HG02610 (cell line): ENCODE measurements around the gene LAMA1.

Experiments
- ATAC-seq: cut with Tn5 transposase; IDR thresholded peaks from one replicate; pipeline ENCODE4 v1.9.1; 2021; ENCODE audit warnings: mild to moderate bottlenecking, moderate library complexity; ENCODE audit not compliant: unreplicated experiment

The LAMA1 gene

DNA sequence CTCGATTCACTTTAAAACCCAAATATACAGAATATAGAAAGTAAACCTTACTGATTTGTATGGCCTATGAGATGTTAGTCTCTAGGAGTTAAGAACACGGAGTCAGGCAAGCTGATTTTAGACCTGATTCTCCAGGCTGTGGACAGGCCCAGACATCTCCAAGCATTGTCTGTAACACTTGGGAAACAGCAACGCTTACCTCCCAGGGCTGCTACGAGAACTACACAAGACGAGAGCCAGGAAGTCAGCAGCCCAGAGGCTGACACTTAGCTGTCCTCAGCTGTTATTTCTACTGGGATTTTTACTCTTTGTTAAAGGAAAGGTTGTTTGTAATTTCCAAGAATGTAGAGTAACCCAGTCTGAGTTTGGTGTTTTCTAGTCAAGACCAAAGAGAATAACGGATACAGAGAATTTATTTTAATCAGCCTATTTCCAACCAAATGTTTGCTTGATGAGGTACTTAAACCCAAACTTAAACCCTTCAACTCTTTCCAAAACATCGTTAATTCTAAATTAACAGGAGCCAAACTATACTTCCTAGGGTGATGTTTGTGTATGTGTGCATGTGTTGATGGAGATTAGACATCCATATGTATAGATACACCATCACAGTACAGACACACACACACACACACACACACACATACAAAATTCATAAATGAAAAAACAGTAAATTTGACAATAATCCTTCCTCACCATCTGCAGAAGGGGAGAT lies 123.4 kb downstream of the LAMA1 start:
- ATAC-seq: no peak

DNA sequence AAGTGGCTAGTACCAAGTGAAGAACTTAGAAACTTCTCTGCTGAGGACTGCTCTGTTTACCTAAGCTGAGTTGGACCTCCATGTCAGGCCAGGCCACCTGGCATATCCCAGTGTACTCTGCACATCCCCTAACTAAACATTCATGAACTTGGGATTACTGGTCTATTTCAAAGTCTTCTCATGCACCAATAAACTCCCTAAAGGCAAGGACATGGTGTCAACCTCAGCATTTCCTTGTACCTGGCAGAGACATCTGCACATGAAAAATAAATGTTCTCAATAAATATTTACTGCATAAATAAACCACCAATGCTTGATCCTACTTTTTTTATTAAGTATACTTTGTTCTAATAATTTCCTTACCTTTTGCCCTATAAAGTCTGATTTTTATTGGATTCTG lies 124.8 kb downstream of the LAMA1 start:
- no peak for ATAC-seq

DNA sequence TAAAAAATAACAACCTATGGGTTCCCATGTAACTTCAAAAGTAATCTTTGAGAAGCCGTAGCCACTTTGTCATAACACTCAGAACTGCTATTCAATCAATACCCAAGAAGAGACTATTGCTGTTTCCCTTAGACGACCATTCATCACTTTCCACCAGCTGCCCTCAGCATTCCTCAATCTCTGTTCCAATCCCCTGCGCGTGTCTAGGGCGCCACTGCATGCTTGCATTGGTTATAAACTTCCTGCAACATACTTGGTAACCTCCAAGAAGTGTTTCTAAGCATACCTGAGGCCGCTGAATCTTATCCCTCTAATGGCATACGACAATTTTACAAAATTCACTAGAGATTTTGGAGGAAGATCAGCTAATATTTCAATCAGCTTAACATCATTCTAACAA lies 134.2 kb downstream of the LAMA1 start:
- ATAC-seq: no peak

DNA sequence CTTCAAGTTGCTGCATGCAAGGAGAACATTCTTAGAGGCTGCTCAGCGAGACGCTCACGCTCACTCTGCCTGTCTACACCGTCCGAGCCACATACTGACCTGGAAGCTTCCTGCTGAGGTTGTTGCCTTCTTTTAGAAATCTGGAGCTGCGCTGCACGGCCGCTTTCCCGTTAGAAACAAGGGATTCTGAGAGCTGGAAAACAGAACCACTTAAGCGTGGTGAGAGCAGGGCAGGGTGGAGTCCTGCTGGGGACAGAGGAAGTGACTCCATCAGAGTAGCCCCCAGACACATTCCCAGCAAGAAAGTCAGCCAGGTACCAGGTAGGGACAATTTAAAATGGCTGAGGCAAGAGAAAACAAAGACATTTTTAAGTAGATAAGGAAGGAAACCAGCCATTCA lies 135.2 kb downstream of the LAMA1 start:
- ATAC-seq: no peak

DNA sequence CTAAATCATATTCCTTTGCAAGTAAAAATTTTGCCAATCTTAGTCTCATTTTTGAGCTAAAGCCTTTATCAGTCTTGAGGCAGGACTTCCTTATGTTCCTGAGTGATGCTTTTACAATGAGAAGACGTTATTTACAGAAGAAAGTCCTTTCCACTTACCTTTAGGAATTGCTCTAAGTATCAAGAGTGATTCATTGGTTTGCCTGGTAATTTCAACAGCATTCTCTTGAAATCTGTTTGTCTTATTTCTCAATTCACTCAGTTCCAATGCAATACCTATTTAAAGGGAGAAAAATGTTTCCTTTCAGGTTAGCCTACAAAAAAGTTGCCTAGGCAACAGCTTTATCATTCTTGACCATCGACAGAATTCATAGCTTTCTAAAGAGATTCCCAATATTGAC lies 137.2 kb downstream of the LAMA1 start:
- no peak for ATAC-seq

DNA sequence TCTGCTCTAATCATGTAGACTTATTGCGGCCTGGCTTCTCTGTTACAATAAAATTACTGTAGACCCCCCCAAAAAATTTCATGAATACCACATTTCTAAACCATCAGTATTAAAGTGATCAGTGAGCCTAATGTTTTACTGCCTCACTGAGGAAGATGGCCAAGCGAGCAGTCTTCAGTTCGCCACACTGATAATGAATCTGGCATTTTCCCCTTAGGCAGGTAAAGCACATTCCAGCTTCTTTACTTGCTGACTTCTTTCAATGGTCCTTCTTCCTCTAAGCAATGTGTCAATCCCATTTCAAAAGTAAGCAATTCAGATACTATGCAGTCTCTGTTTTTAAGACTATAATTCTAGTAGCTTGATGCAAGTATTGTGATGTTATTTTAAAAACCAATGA lies 137.6 kb downstream of the LAMA1 start:
- no peak for ATAC-seq

DNA sequence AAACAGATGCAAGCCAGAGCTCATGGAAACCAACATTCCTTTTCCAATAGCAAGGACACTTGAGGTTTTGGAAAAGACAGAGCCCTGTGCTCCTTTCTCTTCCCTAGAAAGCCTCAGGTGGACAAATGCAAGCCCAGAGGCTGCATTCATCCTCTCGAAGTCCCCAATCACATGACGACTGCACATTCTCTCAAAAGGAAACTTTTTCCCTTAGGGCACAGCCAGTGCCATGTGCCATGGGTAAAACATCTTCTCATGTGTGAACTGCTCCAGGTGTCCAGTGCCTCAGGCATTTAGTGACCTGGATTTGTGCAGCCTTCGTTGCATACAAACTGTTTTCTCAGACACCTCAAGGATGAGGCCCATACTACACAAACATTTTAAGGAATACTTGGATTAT lies 140.7 kb downstream of the LAMA1 start:
- ATAC-seq: no peak

DNA sequence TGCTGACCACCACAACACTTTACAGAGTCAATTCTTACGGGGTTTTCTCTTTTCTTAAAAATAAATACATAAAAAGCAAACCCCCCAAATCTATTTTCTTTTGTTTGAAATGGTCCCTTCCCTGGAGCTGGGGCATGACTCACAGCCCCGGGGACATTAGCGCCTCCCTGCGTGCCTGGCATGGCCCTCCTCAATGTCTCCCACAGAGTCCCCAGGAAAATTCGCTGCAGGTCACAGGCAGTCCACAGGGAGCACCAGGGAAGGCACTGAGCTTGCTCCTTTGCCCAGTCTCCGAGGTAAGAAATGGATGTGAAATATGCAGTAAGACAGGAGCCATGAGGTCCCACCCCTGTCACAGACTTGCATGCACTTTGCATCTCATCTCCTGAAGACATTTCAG lies 142.5 kb downstream of the LAMA1 start:
- no peak for ATAC-seq

DNA sequence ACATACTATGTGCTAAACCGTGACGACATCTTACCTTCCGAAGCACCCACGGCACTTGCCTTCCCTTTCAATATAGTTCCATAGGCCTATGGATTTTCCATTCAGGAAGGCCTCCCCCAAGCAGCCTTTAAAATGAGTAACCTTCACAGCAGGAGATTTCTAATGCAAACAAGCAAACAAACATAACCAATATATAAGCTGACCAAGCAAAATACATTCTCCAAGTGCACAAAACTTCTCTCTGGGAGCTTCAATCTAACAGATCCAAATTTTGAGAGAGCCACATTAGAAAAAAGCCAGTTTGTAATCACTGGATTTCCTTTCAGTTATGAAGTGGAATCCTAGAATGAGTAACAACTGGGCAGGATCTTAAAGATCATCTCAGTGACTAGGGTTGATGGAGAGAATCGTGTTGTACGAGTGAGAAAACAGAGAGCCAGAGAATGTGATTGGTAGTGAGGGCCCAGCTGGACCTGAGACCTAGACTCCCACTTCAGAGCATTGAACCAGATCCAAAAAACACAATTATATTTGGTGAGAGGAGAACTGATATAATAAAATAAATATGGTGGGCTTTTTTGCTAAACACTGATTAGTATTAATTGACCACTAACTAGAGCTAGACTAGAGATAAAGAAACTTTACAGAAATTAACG lies 145.6 kb downstream of the LAMA1 start:
- ATAC-seq: no peak

DNA sequence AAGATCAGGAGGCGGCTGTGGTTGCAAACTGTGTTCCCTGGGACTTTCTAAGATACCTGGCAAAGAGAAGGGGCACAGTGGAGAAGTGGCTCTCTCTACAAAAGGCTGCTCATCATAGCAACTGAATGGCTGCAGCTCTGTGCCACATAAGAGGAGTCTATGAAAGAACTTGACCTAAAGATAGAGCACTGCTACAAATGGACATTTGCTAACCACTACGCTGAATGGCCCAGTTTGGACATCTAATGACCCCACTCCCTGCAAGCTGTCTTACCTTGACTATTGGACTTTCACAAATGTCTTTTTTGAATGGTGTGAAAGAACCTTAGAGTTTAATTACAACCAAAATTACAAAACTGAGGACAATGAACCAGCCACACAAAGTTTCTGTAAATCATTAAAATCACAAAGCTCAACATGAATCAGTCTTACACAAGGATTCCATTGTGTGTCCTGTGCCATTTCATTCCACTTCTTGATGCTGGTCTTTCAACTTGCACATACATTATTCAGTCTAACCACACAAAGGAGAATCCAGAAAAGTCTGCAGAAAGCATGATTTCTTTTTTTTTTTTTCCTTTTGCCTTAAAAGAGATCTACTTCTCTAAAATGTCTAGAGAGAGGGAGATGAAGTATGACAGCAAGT lies 154.0 kb downstream of the LAMA1 start:
- ATAC-seq: no peak

DNA sequence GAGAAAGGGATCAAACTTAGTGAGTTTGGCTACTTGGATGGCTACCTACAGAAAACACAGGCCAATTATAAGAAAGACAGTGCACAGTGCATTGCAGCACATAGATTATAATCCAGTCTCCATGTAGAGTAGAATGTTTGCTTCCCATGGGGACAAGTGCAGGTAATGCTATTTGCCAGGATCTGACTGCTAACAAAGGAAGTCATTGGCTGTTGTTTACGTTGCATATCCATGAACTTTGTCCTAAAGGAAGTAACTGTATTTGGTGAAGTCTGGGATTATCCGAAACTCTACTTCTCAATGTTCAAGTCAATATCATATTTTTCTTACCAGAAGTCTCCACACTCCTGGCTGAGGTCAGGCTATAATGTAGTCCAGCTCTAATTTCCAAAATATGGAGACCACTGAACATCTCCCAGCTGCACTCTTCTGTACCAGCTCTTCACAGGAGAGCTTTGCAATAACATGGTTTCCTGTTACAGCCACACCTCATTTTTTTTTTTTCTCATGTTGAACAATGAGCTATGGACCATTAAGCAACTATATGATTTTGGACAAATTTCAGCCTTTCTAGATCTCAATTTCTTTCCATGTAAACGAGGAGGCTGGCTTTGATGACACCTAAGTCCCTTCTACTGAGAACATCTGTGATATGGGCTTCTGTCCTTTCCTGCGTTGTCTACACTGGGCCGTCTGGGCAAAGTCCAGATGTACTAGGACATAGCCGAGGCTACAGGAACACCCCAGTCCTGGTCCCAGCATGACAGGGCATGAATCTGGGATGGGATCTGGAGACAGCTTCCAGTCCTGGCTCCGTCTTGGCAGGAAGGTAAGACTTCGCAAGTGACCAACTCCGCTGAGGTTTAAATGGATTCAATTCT lies 154.8 kb downstream of the LAMA1 start:
- no peak for ATAC-seq

DNA sequence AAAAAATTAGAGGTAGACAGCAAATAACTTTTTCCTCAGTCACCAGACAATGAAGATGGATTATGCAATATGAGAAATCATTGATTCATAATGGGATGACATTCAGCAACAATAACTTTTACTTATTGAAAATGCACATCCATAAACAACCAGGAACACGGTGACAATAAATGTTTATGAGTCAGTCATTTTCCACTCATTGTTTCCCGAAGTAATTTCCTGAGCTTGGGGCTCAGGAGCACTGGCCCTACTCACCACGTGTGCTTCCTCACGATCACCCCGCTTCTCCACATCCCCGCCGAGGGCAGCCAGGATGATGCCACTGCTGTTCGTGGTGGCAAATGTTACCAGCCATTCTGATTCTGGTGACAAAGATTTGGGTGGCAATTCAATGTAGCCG lies 156.3 kb downstream of the LAMA1 start:
- ATAC-seq: no peak

DNA sequence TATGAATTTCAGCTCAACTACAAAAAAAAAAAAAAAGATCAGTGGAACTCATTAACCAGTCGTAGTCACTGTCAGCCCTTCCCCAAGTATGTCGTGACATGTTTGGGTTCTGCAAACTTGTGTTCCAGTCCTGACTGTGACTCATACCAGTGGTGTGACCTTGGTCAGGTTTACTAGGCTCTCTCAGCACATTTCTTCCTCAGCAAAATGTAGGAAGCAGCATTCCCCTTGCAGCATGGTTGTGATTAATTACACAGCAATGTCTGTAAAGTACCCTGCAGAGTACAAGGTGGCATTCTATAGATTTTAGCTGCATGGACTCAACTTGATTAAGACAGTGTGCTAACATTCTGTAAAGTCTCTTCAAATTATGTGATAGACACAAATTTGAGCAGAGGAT lies 156.9 kb downstream of the LAMA1 start:
- no peak for ATAC-seq

DNA sequence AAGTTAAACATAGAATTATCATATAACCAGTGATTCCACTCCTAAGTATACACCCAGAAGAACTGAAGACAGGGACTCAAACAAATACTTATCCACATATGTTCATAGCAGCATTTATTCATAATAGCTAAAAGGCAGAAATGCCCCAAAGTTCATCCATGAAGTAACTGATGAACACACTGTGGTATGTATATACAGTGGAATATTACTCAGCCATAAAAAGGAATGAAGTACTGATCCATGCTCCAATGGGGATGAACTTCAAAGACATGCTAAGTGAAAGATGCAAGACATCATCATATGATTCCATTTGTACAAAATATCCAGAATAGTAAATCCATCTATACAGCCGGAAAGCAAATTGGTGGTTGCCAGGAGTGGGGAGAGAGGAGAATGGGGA lies 157.5 kb downstream of the LAMA1 start:
- ATAC-seq: no peak

DNA sequence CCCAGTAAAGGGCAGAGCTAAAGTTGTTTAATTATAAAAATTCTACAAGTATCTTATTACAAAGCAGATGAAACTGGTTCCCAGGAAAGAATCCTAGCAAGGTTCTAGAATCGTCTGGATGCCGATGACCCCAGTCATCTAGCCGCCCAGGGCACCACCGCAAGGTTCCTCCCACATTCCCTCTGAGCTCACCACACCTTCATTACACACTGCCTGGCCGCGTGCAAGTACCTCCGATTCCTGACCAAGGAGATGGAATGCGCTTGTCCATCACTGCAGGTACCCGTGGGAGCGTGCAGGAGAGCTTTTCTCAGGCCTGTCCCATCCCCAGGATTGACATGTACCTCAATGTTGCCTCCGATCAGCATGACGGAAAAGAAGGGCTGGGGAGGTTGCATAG lies 158.5 kb downstream of the LAMA1 start:
- ATAC-seq: no peak

DNA sequence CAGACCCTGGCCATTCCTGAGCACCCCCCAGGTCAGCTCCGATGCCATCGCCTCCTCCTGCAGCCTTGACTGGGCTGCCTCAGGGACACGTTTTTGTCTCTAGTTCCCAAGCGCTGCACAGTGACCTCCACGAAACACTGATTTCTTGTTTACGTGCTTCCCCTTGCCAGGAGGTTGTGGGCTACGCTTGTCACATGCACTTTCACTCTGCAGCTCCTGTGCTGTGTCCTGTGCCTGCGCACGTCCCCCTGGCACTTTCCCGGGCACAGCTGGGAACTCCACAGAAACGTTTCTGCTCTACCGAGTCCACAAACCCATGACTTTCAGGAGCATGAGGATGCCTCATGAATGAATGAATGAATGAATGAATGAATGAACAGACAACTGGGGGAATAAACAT lies 160.6 kb downstream of the LAMA1 start:
- ATAC-seq: no peak

DNA sequence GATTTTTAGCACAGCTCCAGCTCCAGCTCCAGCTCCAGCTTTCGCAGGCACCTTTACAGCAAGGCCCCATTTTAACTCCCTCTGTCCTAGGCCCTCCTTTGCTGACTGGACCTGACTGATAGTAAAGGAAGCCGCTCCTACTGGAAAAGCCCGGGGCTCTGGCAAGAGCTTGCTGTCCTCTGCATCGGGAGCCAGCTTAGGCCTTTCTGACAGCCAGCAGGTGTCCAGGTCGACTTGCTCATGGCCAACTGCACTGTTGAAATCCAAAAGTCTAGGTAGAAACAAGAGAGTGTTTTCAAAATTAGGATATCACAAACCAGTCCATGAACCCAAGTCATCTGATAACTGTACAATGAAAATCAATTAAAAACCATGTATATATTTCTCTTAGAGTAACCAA lies 161.1 kb downstream of the LAMA1 start:
- no peak for ATAC-seq

DNA sequence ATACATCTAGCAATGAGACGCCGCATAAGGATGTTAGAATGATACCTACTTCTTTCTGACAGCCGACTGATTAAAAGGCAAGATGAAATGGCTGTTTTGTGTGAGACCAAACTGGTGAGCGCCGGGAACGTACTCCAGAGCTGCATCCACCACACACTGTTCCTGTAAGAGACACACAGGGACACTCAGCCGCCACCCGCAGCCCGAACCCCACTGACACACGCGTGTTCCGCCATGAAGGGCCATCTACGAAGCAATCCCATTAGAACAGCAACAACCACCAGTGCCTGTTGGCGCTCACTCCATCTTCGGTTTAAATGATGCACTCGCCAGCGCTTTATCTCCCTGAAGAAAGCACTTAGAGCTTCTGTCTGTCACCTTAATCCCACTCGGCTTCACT lies 162.3 kb downstream of the LAMA1 start:
- ATAC-seq: no peak

DNA sequence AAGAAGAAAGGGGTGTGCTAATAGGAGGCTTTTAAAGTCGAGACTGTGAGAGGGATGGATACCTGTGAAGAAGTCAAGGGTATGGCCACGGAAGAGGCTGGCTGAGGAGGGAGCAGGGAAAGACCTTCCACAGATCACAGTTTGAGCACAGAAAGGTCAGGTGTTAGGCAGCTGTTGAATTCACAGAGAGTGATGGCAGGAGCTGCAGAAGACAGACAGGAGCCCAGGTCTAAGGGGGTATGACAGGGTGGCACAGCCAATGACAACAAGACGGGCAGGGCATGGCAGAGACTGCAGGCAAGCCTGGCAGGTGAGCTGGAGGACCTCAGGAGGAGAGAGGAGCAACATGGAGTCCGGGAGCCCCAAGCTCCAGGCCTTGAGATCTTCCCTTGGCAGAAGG lies 163.1 kb downstream of the LAMA1 start:
- ATAC-seq: no peak

DNA sequence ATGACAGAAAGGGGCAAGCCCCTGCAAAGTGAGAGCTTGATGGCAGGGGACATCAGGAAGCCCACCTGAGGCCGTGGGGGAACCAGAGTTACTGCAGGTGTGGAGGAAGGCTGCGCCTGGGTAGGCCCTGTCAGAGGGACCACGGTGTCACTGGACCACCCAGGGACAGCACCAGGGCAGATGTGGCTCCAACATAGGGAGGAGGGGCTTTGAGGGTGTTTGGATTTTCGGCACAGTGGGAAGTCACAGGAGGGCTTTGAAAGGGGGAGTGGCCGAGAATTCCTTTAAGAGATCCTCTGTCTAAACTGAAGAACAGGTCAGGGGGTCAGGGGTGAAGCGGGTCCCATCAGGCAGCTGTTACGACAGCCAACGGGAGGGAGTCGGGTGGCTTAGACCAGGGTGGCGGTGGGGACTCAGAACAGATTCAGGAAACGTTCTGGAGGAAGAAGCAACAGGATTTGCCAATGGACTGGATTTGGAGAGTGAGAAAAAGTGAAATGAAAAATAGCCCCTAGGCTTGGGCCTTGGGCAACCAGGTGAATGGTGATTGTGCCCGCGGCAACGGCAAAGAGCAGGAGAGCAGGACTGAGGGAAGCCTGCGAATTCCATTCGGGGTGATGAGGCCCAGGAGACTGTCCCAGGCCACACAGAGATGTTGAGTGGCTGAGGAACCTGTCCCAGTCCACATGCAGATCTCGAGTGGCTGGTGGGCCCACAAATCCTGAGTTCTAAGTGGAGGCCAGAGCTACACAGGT lies 166.1 kb downstream of the LAMA1 start:
- ATAC-seq: no peak

DNA sequence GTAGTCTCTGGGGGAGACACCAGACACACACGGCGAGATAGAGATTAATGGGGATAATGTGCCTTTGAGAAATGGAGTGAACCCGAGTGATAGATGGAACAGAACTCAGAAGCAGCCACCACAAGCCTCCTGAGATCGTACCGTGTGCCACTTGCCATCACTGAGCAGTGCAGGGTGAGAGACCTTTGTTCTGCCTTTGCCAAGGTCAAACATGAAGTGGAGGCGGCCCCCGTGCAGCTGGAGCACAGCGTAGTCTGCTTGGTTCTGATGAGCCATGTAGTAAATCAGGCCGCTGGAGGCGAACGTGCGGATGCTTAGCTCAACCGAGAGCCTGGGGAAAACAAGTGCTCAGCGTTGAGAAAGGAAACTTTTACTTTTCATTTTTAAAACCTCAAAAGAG lies 167.0 kb downstream of the LAMA1 start:
- ATAC-seq: no peak
